ENCODE results near the gene MEIKIN. TPM values are rescaled to one million over a fixed set of nuclear protein-coding genes. Genes with fewer than 3 reads are reported as not detected.

The MEIKIN gene
- total and polyA plus RNA-seq, 9 donors = 0.29 TPM; not detected in 8

GRCh38 chr5:131791866-131792265 is 153.6 kb downstream of the MEIKIN start:
- no peak for DNase-seq
- intact Hi-C loops (cut with DNase I) = no loop called here
- Histone ChIP-seq H3K27ac (no peak overlapping the region), H3K36me3 (no peaks in the 10 kb centered on the region), H3K27me3 (no peaks in the 10 kb centered on the region), H3K9me3 (no peaks in the 10 kb centered on the region), H3K4me3 (no peak overlapping the region), H3K4me1 (ENCODE audit: insufficient read depth) (peaks cover 10% of the 10 kb centered on the region)
- WGBS, 3 donors = 91 to 95% (median 94%) methylated on average over 6 of the region's 6 CpGs
- TF ChIP-seq CTCF (IDR thresholded peaks at IDR 0.05) = no peak
- no peak for TF ChIP-seq EP300 (IDR thresholded peaks at IDR 0.05)
- TF ChIP-seq POLR2A (IDR thresholded peaks at IDR 0.05) = no peak

- H3K9me3 ChIP-seq = no peaks in the 10 kb centered on the region
- H3K4me1 ChIP-seq (ENCODE audit: insufficient read depth) = peaks cover 10% of the 10 kb centered on the region
- WGBS, 3 donors = 95 to 96% (median 95%) methylated on average over 2 of the region's 2 CpGs
- intact Hi-C loops (cut with DNase I) = no loop called here
- H3K27ac ChIP-seq = no peak overlapping the region
- no peak for TF ChIP-seq CTCF (IDR thresholded peaks at IDR 0.05)
- TF ChIP-seq POLR2A (IDR thresholded peaks at IDR 0.05) = no peak
- no peak for TF ChIP-seq EP300 (IDR thresholded peaks at IDR 0.05)
- no peaks in the 10 kb centered on the region for H3K36me3 ChIP-seq
- no peak for DNase-seq
- H3K27me3 ChIP-seq = no peaks in the 10 kb centered on the region
- no peak overlapping the region for H3K4me3 ChIP-seq
Measured at GRCh38 chr5:131790550-131790949, 154.9 kb downstream of the MEIKIN start.

- H3K27ac ChIP-seq = no peak overlapping the region
Measured at GRCh38 chr5:131789765-131790164, 155.7 kb downstream of the MEIKIN start.

GRCh38 chr5:131787736-131788135 is 157.7 kb downstream of the MEIKIN start:
- H3K27ac ChIP-seq = no peak overlapping the region
- no peaks in the 10 kb centered on the region for H3K9me3 ChIP-seq
- intact Hi-C loops (cut with DNase I) = no loop called here
- no peaks in the 10 kb centered on the region for H3K27me3 ChIP-seq
- H3K4me3 ChIP-seq = no peak overlapping the region
- DNase-seq = no peak
- H3K4me1 ChIP-seq (ENCODE audit: insufficient read depth) = peaks cover 5% of the 10 kb centered on the region
- no peaks in the 10 kb centered on the region for H3K36me3 ChIP-seq
- WGBS, 3 donors = 85 to 93% (median 89%) methylated on average over 4 of the region's 4 CpGs
- TF ChIP-seq EP300 (IDR thresholded peaks at IDR 0.05) (no peak), POLR2A (IDR thresholded peaks at IDR 0.05) (no peak), CTCF (IDR thresholded peaks at IDR 0.05) (no peak)

More at GRCh38 chr5:131789765-131790164, 155.7 kb downstream of the MEIKIN start:
- Histone ChIP-seq H3K9me3 (no peaks in the 10 kb centered on the region), H3K4me3 (no peak overlapping the region), H3K36me3 (no peaks in the 10 kb centered on the region), H3K27me3 (no peaks in the 10 kb centered on the region), H3K4me1 (ENCODE audit: insufficient read depth) (peaks cover 10% of the 10 kb centered on the region)
- intact Hi-C loops (cut with DNase I) = no loop called here
- WGBS, 3 donors = 83 to 89% (median 87%) methylated on average over 3 of the region's 3 CpGs
- TF ChIP-seq EP300 (IDR thresholded peaks at IDR 0.05) = no peak
- TF ChIP-seq POLR2A (IDR thresholded peaks at IDR 0.05) = no peak
- no peak for TF ChIP-seq CTCF (IDR thresholded peaks at IDR 0.05)
- DNase-seq = no peak

Data from ovary (tissue), 9 donors.